ENCODE results near the gene PPP2R5E. TPM values are rescaled to one million over a fixed set of nuclear protein-coding genes. Genes with fewer than 3 reads are reported as not detected.

PPP2R5E gene
- total RNA-seq, 4 donors from 2014 or later = 10.5 to 45.2 (median 27.8) TPM

DNA sequence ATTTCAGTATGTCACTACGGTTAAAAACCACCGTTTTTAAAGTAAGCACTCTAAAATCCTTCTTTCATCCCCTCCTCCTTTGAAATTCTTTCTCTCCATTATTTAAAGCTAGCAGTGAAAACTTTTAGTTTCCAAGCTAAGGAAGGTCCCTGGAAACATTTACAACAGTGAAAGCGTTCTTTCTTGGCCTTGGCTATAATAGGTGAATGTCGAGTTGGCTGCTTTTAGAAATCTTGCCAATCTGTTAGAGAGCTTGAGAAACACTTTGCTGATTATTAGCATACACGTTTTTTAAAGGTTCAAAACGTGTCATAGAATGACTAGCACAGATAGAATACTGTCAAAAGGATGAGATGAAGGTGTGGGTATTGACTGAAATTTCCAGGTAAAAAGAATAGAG is 83.4 kb downstream of the PPP2R5E start:
- Histone ChIP-seq H3K27me3 (no peaks in the 10 kb centered on the region), H3K4me3 (no peak overlapping the region), H3K36me3 (no peaks in the 10 kb centered on the region), H3K27ac (no peak overlapping the region), H3K4me1 (peaks cover 0 to 8% (median 1%) of the 10 kb centered on the region in 4 donors), H3K9me3 (no peaks in the 10 kb centered on the region)
- in situ Hi-C loops (cut with MboI; ENCODE audit: low pct_ligation_motif_present in 1 of 4, low pct_unique_long_range_greater_than_20kb in 1 of 4, low sequenced_read_pairs in 3 of 4) (no loop called here), intact Hi-C loops (cut with DNase I; ENCODE audit: low total_unique reads) (no loop called here)
- DNase-seq = no peak
- 58 to 73% methylated on average over 6 of the region's 6 CpGs for WGBS, 2 donors (ENCODE audit: low coverage in 1 of 2)
- TF ChIP-seq CTCF (IDR thresholded peaks at IDR 0.05) = no peak
- TF ChIP-seq EP300 (IDR thresholded peaks at IDR 0.05; ENCODE audit: low read depth) = no peak
- TF ChIP-seq POLR2AphosphoS5 (IDR thresholded peaks at IDR 0.05) = no peak
- no peak for TF ChIP-seq POLR2A (IDR thresholded peaks at IDR 0.05)

GRCh38 chr14:63457498-63457897 is 85.7 kb downstream of the PPP2R5E start:
- peaks cover 0 to 13% (median 1%) of the 10 kb centered on the region in 4 donors for H3K4me1 ChIP-seq

GRCh38 chr14:63454863-63455622 is 88.1 kb downstream of the PPP2R5E start:
- in situ Hi-C loops (cut with MboI; ENCODE audit: low pct_ligation_motif_present in 1 of 4, low pct_unique_long_range_greater_than_20kb in 1 of 4, low sequenced_read_pairs in 3 of 4) (no loop called here), intact Hi-C loops (cut with DNase I; ENCODE audit: low total_unique reads) (no loop called here)
- H3K27me3 ChIP-seq = no peaks in the 10 kb centered on the region
- no peak for DNase-seq
- peaks cover 0 to 13% (median 1%) of the 10 kb centered on the region in 4 donors for H3K4me1 ChIP-seq
- H3K4me3 ChIP-seq = no peak overlapping the region
- H3K9me3 ChIP-seq = no peaks in the 10 kb centered on the region
- H3K27ac ChIP-seq = no peak overlapping the region
- TF ChIP-seq CTCF (IDR thresholded peaks at IDR 0.05) = no peak
- TF ChIP-seq EP300 (IDR thresholded peaks at IDR 0.05; ENCODE audit: low read depth) = no peak
- TF ChIP-seq POLR2AphosphoS5 (IDR thresholded peaks at IDR 0.05) = no peak
- no peak for TF ChIP-seq POLR2A (IDR thresholded peaks at IDR 0.05)
- H3K36me3 ChIP-seq = peaks cover 0 to 11% (median 0%) of the 10 kb centered on the region in 4 donors
- 96 to 100% methylated on average over 1 to 2 of the region's 2 CpGs for WGBS, 2 donors (ENCODE audit: low coverage in 1 of 2)

More at GRCh38 chr14:63457498-63457897, 85.7 kb downstream of the PPP2R5E start:
- no peaks in the 10 kb centered on the region for H3K9me3 ChIP-seq
- TF ChIP-seq EP300 (IDR thresholded peaks at IDR 0.05; ENCODE audit: low read depth) (no peak), POLR2AphosphoS5 (IDR thresholded peaks at IDR 0.05) (no peak), CTCF (IDR thresholded peaks at IDR 0.05) (no peak), POLR2A (IDR thresholded peaks at IDR 0.05) (no peak)
- in situ Hi-C loops (cut with MboI; ENCODE audit: low pct_ligation_motif_present in 1 of 4, low pct_unique_long_range_greater_than_20kb in 1 of 4, low sequenced_read_pairs in 3 of 4) (no loop called here), intact Hi-C loops (cut with DNase I; ENCODE audit: low total_unique reads) (no loop called here)
- no peaks in the 10 kb centered on the region for H3K27me3 ChIP-seq
- no peak overlapping the region for H3K4me3 ChIP-seq
- H3K36me3 ChIP-seq = peaks cover 0 to 11% (median 0%) of the 10 kb centered on the region in 4 donors
- 92 to 95% methylated on average over 4 of the region's 4 CpGs for WGBS, 2 donors (ENCODE audit: low coverage in 1 of 2)
- DNase-seq = no peak
- no peak overlapping the region for H3K27ac ChIP-seq

GRCh38 chr14:63454436-63454835 is 88.7 kb downstream of the PPP2R5E start:
- no peak overlapping the region for H3K27ac ChIP-seq
- in situ Hi-C loops (cut with MboI; ENCODE audit: low pct_ligation_motif_present in 1 of 4, low pct_unique_long_range_greater_than_20kb in 1 of 4, low sequenced_read_pairs in 3 of 4) (no loop called here), intact Hi-C loops (cut with DNase I; ENCODE audit: low total_unique reads) (no loop called here)
- H3K36me3 ChIP-seq = peaks cover 0 to 11% (median 0%) of the 10 kb centered on the region in 4 donors
- H3K9me3 ChIP-seq = no peaks in the 10 kb centered on the region
- no peaks in the 10 kb centered on the region for H3K27me3 ChIP-seq
- 93 to 98% methylated on average over 3 of the region's 3 CpGs for WGBS, 2 donors (ENCODE audit: low coverage in 1 of 2)
- no peak for TF ChIP-seq POLR2A (IDR thresholded peaks at IDR 0.05)
- TF ChIP-seq EP300 (IDR thresholded peaks at IDR 0.05; ENCODE audit: low read depth) = no peak
- no peak for TF ChIP-seq POLR2AphosphoS5 (IDR thresholded peaks at IDR 0.05)
- TF ChIP-seq CTCF (IDR thresholded peaks at IDR 0.05) = no peak
- DNase-seq = no peak
- no peak overlapping the region for H3K4me3 ChIP-seq
- peaks cover 0 to 13% (median 0%) of the 10 kb centered on the region in 4 donors for H3K4me1 ChIP-seq

Data from transverse colon (tissue), 4 donors.